HG03039 (cell line): Measurements from ENCODE around the gene PHLDB3.
"Not testable (repeated sequence)": the region's sequence is repeated elsewhere in the genome, so short reads cannot be mapped to it uniquely, and the experiment has no call there.

ENCODE experiments used
- ATAC-seq: cut with Tn5 transposase; IDR thresholded peaks from one replicate; pipeline ENCODE4 v1.9.1; 2021; ENCODE audit warnings: mild to moderate bottlenecking, moderate library complexity; ENCODE audit not compliant: unreplicated experiment

PHLDB3 gene

GRCh38 chr19:43446746-43447489, 57.6 kb downstream of the PHLDB3 start:
- no peak for ATAC-seq

DNA sequence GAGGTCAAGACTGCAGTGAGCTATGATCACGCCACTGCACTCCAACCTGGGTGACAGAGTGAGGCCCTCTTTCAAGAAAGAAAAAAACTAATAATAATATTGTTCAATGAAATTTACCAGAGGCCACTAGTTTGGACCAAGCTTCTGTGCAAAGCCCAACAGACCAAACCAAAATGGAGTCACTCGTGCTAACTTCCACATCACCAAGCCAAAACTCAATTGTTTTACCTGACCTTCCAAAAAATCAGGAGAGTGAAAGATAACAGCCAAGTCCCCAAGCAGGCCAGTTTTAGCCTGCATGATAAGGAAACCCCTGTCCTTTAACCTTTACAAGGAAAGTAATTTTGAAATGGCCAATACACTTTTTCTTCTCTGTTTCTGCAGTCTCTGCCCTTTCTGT, 59.1 kb downstream of the PHLDB3 start:
- no peak for ATAC-seq

- no peak for ATAC-seq
Observed at GRCh38 chr19:43444531-43445287, 59.8 kb downstream of the PHLDB3 start.

DNA sequence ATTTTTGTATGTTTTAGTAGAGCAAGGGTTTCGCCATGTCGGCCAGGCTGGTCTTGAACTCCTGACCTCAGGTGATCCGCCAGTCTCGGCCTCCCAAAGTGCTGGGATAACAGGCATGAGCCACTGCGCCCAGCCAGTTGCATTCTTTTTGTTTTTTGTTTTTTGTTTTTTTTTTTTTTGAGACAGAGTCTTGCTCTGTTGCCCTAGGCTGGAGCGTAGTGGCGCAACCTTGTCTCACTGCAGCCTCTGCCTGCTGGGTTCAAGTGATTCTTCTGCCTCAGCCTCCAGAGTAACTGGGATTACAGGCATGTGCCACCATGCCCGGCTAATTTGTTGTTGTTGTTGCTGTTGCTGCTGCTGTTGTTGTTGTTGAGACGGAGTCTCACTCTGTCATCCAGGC, 60.5 kb downstream of the PHLDB3 start:
- not testable (repeated sequence) for ATAC-seq

GRCh38 chr19:43441716-43442115, 62.8 kb downstream of the PHLDB3 start:
- no peak for ATAC-seq

GRCh38 chr19:43439709-43440063, 64.9 kb downstream of the PHLDB3 start:
- no peak for ATAC-seq

GRCh38 chr19:43439032-43439708, 65.4 kb downstream of the PHLDB3 start:
- ATAC-seq = no peak

DNA sequence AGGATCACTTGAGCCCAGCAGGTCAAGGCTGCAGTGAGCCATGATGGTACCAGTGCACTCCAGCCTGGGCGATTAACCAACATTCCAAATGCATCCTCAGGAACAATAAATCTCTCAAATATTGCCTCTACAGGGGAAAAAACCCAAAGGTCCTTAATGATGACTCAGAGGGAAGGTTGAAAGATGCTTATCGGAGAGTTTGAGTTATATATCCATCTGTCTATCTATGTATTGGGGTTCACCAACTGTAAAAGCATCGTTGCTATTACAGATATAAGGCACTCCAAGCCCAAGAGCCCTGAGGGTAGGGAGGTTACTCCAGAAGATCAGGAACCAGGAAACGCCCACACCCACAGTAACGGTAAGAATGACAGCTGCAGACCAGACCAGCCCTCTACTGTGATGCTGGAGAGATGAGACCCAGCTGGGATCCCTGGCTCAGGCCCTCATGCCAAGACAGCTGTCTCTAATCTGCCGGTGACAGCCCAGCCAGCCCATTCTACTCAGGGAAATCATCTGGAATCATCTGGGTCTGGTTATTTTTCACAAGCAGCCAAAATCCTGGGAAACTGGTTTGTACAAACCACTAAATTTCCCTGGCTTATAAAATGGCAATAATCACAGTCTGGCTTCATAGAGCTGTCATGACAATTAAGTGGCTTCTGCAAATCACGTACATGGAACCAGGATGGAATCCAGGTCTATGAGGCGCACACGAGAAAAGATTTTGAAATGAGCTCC, 66.1 kb downstream of the PHLDB3 start:
- ATAC-seq = no peak

DNA sequence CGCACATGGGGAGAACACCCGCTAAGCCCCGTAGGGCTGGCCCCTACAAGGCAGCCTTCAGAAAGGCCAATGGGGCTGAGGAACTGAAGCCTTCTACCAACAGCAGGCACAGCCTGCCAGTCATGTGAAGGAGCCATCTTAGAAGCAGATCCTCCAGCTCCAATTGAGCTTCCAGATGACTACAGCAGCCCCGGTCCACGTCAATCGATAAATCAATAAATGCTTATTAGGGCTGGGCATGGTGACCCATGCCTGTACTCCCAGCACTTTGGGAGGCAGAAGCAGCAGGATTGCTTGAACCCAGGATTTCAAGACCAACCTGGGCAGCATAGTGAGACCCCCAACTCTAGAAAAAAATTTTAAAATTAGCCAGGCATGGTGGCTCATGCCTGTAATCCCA, 66.8 kb downstream of the PHLDB3 start:
- ATAC-seq = no peak

DNA sequence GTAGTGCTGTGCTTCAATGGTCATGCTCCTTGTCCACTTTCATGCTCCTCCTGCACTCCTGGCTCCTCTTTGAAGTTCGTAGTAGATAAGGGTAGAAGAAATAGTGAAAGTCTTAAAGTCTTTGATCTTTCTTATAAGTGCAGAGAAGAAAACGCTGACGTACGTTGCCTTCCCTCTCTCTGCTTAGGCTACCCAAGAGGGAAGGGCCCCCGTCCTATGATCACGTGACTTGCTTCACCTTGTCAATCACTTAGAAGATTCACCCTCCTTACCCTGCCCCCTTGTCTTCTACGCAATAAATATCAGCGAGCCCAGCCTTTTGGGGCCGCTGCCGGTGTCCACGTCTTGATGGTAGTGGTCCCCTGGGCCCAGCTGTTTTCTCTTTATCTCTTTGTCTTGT, 67.3 kb downstream of the PHLDB3 start:
- not testable (repeated sequence) for ATAC-seq

- no peak for ATAC-seq
Observed at GRCh38 chr19:43435775-43436174, 68.8 kb downstream of the PHLDB3 start.

DNA sequence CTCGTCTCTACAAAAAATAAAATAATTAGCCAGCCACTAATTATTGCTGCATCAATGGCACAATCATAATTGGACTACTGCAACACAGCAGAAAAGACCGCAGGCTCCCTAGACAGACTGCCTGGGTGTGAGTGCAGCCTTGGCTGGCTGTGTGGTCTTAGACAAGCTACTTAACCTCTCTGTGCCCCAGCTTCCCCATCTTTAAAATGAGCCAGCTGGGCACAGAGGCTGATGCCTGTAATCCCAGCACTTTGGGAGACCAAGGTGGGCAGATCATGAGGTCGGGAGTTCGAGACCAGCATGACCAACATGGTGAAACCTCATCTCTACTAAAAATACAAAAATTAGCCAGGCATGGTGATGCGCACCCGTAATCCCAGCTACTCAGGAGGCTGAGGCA, 70.9 kb downstream of the PHLDB3 start:
- no peak for ATAC-seq

- no peak for ATAC-seq
Observed at GRCh38 chr19:43433358-43433673, 71.2 kb downstream of the PHLDB3 start.

GRCh38 chr19:43430976-43431375, 73.6 kb downstream of the PHLDB3 start:
- no peak for ATAC-seq

DNA sequence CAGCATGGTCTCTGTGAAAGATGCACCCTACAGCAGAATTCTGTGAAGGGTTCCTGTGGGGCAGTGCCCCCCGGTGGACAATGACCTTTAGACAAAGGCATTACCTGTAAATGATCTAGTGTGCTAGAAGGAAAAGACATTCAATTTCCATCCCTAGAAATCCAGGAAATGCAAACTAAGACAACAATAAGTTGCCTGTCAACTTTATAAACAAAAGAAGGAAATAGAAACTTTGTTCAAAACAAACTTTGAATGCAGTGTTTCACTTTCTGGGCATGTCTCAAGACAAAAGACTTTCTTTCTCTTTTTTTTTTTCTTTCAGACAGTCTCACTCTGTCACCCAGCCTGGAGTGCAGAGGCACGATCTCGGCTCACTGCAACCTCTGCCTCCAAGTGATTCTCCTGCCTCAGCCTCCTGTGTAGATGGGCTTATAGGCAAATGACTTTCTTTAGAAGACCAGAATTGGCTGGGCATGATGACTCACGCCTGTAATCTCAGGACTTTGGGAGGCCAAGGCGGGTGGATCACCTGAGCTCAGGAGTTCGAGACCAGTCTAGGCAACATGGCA, 74.3 kb downstream of the PHLDB3 start:
- ATAC-seq = no peak

- ATAC-seq = no peak
Observed at GRCh38 chr19:43429395-43429794, 75.2 kb downstream of the PHLDB3 start.

DNA sequence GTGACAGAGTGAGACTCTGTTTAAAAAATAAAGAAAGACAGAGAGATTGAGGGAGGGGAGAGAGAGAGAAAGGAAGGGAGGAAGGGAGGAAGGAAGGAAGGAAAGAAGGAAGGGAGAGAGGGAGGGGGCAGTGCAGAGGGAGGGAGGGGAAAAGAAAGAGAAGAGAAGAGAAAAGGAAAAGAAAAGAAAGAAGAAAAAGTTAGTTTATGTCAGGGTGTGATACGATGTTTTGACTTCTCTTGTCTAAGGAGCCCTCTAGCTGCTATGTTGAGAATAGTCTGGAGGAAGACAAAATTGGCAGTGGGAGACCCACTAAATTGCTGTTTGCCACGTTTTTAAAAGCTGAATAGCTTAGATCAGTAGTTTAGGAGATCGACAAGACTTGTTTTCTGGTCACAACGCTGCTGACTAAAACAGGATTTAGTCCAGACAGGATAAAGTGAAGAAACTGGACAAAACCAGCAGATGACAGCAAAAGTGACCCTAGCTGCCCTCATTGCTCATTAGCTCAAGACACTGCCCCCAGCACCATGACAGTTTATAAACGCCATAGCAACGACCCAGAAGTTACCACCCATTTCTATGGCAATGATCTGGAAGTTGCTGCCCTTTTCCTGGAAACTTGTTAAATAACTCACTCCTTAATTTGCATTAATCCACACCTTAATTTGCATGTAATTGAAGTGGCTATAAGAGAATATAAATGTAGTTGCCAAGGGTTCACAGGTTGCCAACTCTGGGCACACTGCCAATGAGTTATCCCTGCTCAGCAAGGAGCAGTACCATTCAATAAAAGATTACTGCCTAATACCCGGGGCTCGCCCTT, 78.8 kb downstream of the PHLDB3 start:
- ATAC-seq = no peak
